Endothelial cell of umbilical vein (primary cell): ENCODE data around the gene TDRD7. TPM values are rescaled to one million over a fixed set of nuclear protein-coding genes. Genes with fewer than 3 reads are reported as not detected.

Experiments
- BruUV-seq: library from RNA; stranded (reverse); fragments of 400-500 nt; replicated peaks from 2 replicates; lab custom pipeline; 2021; lab: Mats Ljungman, UMichigan
- CTCF ChIA-PET: fragments of 300-600, 350-600 bp; sonication (Branson Sonifier 250); formaldehyde crosslinking; loops from one replicate; lab custom pipeline; 2021; ENCODE audit warnings: antibody characterized with exemption, inconsistent platforms; lab: Charles Lee
- POLR2A ChIA-PET: fragments of 300-600, 350-600 bp; sonication (Branson Sonifier 250); formaldehyde crosslinking; loops from one replicate; lab custom pipeline; 2021; ENCODE audit warnings: antibody characterized with exemption, inconsistent platforms; lab: Charles Lee
- DNase-seq: peaks from one replicate; pipeline ENCODE4 v3.0.0-alpha.2; 2011; ENCODE audit warnings: low read depth, low spot score
- FAIRE-seq: peaks from 2 replicates; lab custom pipeline; 2011; peaks lifted over from hg19 to GRCh38; lab: Jason Lieb, UNC
- H2AFZ ChIP-seq: 2 replicates; pipeline ENCODE4 v1.6.0; 2012; ENCODE audit warnings: low read depth, low read length, control low read depth, inconsistent platforms
- H3K27ac ChIP-seq: 2 replicates; pipeline ENCODE4 v1.5.1; 2011; ENCODE audit warnings: low read depth, mild to moderate bottlenecking, control low read depth, low read length, moderate library complexity; ENCODE audit not compliant: insufficient read depth
- H3K27me3 ChIP-seq, 2 experiments: 2 replicates each; pipeline versions ENCODE4 v1.6.0 to v1.6.1; 2011; ENCODE audit warnings: low read length in 2 of 2, mixed read lengths in 1 of 2; ENCODE audit not compliant: control insufficient read depth in 2 of 2, insufficient read depth in 2 of 2
- H3K36me3 ChIP-seq, 2 experiments: 2 replicates in 1 of 2; 3 replicates in 1 of 2; pipeline ENCODE4 v1.5.1; 2011; ENCODE audit warnings: low read length in 2 of 2, mild to moderate bottlenecking in 1 of 2, moderate library complexity in 1 of 2; ENCODE audit not compliant: control insufficient read depth in 2 of 2, insufficient read depth in 2 of 2; ENCODE audit errors: extremely low read depth in 1 of 2
- H3K4me1 ChIP-seq: 3 replicates; pipeline ENCODE4 v1.5.1; 2011; ENCODE audit warnings: mild to moderate bottlenecking, low read length; ENCODE audit not compliant: control insufficient read depth, insufficient read depth; ENCODE audit errors: extremely low read depth
- H3K4me2 ChIP-seq: 2 replicates; pipeline ENCODE4 v1.6.1; 2011; ENCODE audit warnings: low read length, control low read depth, mixed read lengths; ENCODE audit not compliant: insufficient read depth
- H3K4me3 ChIP-seq, 3 experiments: fragments of 200-600 bp in 1 of 3; sonication (generic), shearing (Covaris generic) in 1 of 3; replicated peaks in 1 of 3; 2 replicates each; pipeline ENCODE4 v1.5.1; 2011 to 2016; ENCODE audit warnings: control low read depth in 3 of 3, low read length in 3 of 3, mild to moderate bottlenecking in 2 of 3, inconsistent platforms in 1 of 3, low read depth in 1 of 3, moderate library complexity in 1 of 3; ENCODE audit not compliant: insufficient read depth in 1 of 3
- H3K79me2 ChIP-seq: 2 replicates; pipeline ENCODE4 v1.6.0; 2012; ENCODE audit warnings: low read length, inconsistent platforms; ENCODE audit not compliant: control insufficient read depth, insufficient read depth
- H3K9ac ChIP-seq: replicated peaks from 2 replicates; pipeline ENCODE3; 2011; ENCODE audit warnings: low read length, control low read depth; ENCODE audit not compliant: insufficient read depth; ENCODE audit errors: extremely low read depth
- H3K9me1 ChIP-seq: replicated peaks from 3 replicates; pipeline ENCODE4 v1.6.0; 2011; ENCODE audit warnings: mild to moderate bottlenecking, low read length; ENCODE audit not compliant: control insufficient read depth, insufficient read depth; ENCODE audit errors: extremely low read depth
- H3K9me3 ChIP-seq: replicated peaks from 2 replicates; pipeline ENCODE4 v1.5.1; 2012; ENCODE audit warnings: low read length, inconsistent platforms; ENCODE audit not compliant: control insufficient read depth, insufficient read depth
- H4K20me1 ChIP-seq: replicated peaks from 2 replicates; pipeline ENCODE3; 2011; ENCODE audit warnings: mild to moderate bottlenecking, low read length; ENCODE audit not compliant: control insufficient read depth, insufficient read depth; ENCODE audit errors: extremely low read depth
- CTCF ChIP-seq, 2 donors: IDR thresholded peaks; 1 replicate in 1 of 2; 2 replicates in 1 of 2; pipeline ENCODE4 v1.5.1; 2011; ENCODE audit warnings: low read length in 2 of 2, mild to moderate bottlenecking in 2 of 2, moderate library complexity in 2 of 2, control low read depth in 1 of 2, inconsistent platforms in 1 of 2, low read depth in 1 of 2; ENCODE audit not compliant: insufficient read depth in 1 of 2; ENCODE audit errors: extremely low read depth in 1 of 2
- EZH2 ChIP-seq: IDR thresholded peaks from 2 replicates; pipeline ENCODE4 v1.6.1; 2012; ENCODE audit warnings: borderline replicate concordance, low read depth, mild to moderate bottlenecking, moderate library complexity, low read length, inconsistent platforms; ENCODE audit not compliant: severe bottlenecking
- FOS ChIP-seq: IDR thresholded peaks from 2 replicates; pipeline ENCODE4 v1.6.1; 2011; ENCODE audit warnings: mild to moderate bottlenecking, low read length, moderate library complexity, borderline replicate concordance; ENCODE audit not compliant: insufficient read depth
- MYC ChIP-seq: IDR thresholded peaks from one replicate; pipeline ENCODE4 v1.6.1; 2011; ENCODE audit warnings: mild to moderate bottlenecking, low read depth, low read length
- POLR2AphosphoS5 ChIP-seq: IDR thresholded peaks from 2 replicates; pipeline ENCODE4 v1.6.1; 2012; ENCODE audit warnings: low read depth, mild to moderate bottlenecking, control low read depth, low read length, moderate library complexity; ENCODE audit not compliant: insufficient read depth
- dilution Hi-C: fragments of 300-500 bp; cut with MboI; formaldehyde crosslinking; loops from one replicate; pipeline ENCODE4 v1.15.0; 2019; ENCODE audit warnings: low sequenced_read_pairs; ENCODE audit not compliant: extremely low pct_ligation_motif_present
- intact Hi-C: fragments of 100-400 bp; cut with micrococcal nuclease; formaldehyde crosslinking; loops from one replicate; pipeline ENCODE4 v1.10.0; 2022
- polyA plus RNA-seq, 4 experiments: library from polyadenylated mRNA; depleted of rRNA in 3 of 4; stranded (reverse) in 3 of 4; unstranded in 1 of 4; fragments of >200 nt; gene quantifications; 2 replicates each; pipeline versions ENCODE4 v1.2.1 to v1.2.3, GENCODE V29; 2011 to 2012; ENCODE audit warnings: missing spikeins in 1 of 4
- total RNA-seq: library from RNA; stranded (reverse); gene quantifications from 2 replicates; pipeline ENCODE4 v1.2.3, GENCODE V29; 2021

Gene TDRD7
- total and polyA plus RNA-seq, 2 donors (not counting 3 experiments of a cell fraction or from before 2014, with no cell fraction given), result 4.9 to 11.5 TPM

DNA sequence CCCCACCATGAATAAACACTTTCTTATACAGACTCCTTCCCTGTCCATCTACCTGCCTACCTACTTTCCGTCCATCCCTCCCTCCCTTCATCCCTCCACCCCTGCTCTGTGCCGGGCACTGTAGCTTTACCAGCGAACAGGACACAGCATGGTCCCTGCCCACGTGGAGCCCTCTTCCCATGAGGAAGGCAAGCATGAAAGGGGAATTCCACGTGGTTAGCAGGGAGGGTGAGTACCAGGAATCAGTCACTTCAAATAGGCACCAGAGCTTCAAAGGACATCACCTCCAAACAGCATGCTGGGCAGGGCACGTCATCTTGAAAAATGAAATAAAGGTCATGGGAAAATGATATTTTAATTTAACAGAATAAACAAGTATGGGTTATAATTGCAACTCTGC is 35.0 kb upstream of the TDRD7 start:
- no peaks in the 10 kb centered on the region for H3K9me3 ChIP-seq
- H3K36me3 ChIP-seq, result no peaks in the 10 kb centered on the region
- H3K4me3 ChIP-seq, result no peak overlapping the region
- no peak for DNase-seq
- H4K20me1 ChIP-seq, result no peaks in the 10 kb centered on the region
- H3K27me3 ChIP-seq, result no peaks in the 10 kb centered on the region
- no peaks in the 10 kb centered on the region for H3K4me1 ChIP-seq
- H3K9me1 ChIP-seq, result no peaks in the 10 kb centered on the region
- H3K4me2 ChIP-seq, result no peak overlapping the region
- no peak for TF ChIP-seq POLR2AphosphoS5
- no peak for TF ChIP-seq CTCF (IDR thresholded peaks at IDR 0.05; ENCODE audit: extremely low read depth in 1 of 2, insufficient read depth in 1 of 2, low read depth in 1 of 2, low read length in 2 of 2)
- no peak for TF ChIP-seq FOS
- no peak for TF ChIP-seq MYC
- no peak for TF ChIP-seq EZH2
- no peak overlapping the region for H3K9ac ChIP-seq
- no TSS peak for BruUV-seq
- no peak for FAIRE-seq
- ChIA-PET CTCF (interaction anchor here (1.3 kb wide), 1 partner anchor 520 kb away, joined by 3 read pairs; no protein-coding TSS in a partner anchor), POLR2A (no interaction called here)
- intact Hi-C loops, result no loop called here
- H3K27ac ChIP-seq, result no peak overlapping the region
- H3K79me2 ChIP-seq, result no peaks in the 10 kb centered on the region
- dilution Hi-C loops, result no loop called here
- no peak overlapping the region for H2AFZ ChIP-seq
